CD8-positive, alpha-beta memory T cell (primary cell): Measurements from ENCODE around the gene STK11. TPM values are rescaled to one million over a fixed set of nuclear protein-coding genes. Genes with fewer than 3 reads are reported as not detected.
"Not testable (repeated sequence)": the region's sequence is repeated elsewhere in the genome, so short reads cannot be mapped to it uniquely, and the experiment has no call there.

Experiments used
- CTCF ChIA-PET: fragments of 350-600 bp; sonication (Branson Sonifier 250); formaldehyde crosslinking; loops from one replicate; lab custom pipeline; 2021; ENCODE audit warnings: antibody characterized with exemption; lab: Charles Lee
- POLR2A ChIA-PET: fragments of 350-600 bp; sonication (Branson Sonifier 250); formaldehyde crosslinking; loops from one replicate; lab custom pipeline; 2021; ENCODE audit warnings: antibody characterized with exemption; lab: Charles Lee
- DNase-seq, 5 donors: peaks; one replicate each; pipeline versions ENCODE4 v3.0.0 to v3.0.0-alpha.2; 2020 to 2022; ENCODE audit warnings: mixed read lengths in 1 of 5
- H3K27ac ChIP-seq: one replicate; pipeline ENCODE4 v1.7.0; 2013; ENCODE audit warnings: low read depth, mild to moderate bottlenecking, low read length, moderate library complexity
- H3K27me3 ChIP-seq: 2 replicates; pipeline ENCODE4 v1.7.0; 2013; ENCODE audit warnings: low read length, mild to moderate bottlenecking; ENCODE audit not compliant: insufficient read depth, poor library complexity, severe bottlenecking
- H3K36me3 ChIP-seq: 2 replicates; pipeline ENCODE4 v1.7.0; 2013; ENCODE audit warnings: mild to moderate bottlenecking, low read length, moderate library complexity; ENCODE audit not compliant: insufficient read depth
- H3K4me1 ChIP-seq: 2 replicates; pipeline ENCODE4 v1.7.0; 2013; ENCODE audit warnings: mild to moderate bottlenecking, low read length, moderate library complexity; ENCODE audit not compliant: insufficient read depth
- H3K4me3 ChIP-seq: 2 replicates; pipeline ENCODE4 v1.7.0; 2013; ENCODE audit warnings: mild to moderate bottlenecking, low read length
- H3K9me3 ChIP-seq: 2 replicates; pipeline ENCODE4 v1.7.0; 2013; ENCODE audit warnings: mild to moderate bottlenecking, low read length
- H3K27ac Mint-ChIP-seq, 8 donors: one replicate each; pipeline ENCODE4 v1.8.0; 2020 to 2021; ENCODE audit warnings: mixed read lengths in 8 of 8, mild to moderate bottlenecking in 6 of 8, inconsistent platforms in 3 of 8, moderate library complexity in 3 of 8
- H3K27me3 Mint-ChIP-seq, 2 donors: one replicate each; pipeline ENCODE4 v1.8.0; 2020 to 2021; ENCODE audit warnings: mixed read lengths in 2 of 2, mild to moderate bottlenecking in 1 of 2, moderate library complexity in 1 of 2
- H3K36me3 Mint-ChIP-seq, 3 donors: one replicate each; pipeline ENCODE4 v1.8.0; 2020 to 2021; ENCODE audit warnings: mixed read lengths in 3 of 3, inconsistent platforms in 1 of 3, mild to moderate bottlenecking in 1 of 3
- H3K4me1 Mint-ChIP-seq, 3 donors: one replicate each; pipeline ENCODE4 v1.8.0; 2020 to 2021; ENCODE audit warnings: mixed read lengths in 3 of 3, inconsistent platforms in 1 of 3, mild to moderate bottlenecking in 1 of 3
- H3K4me3 Mint-ChIP-seq, 7 donors: one replicate each; pipeline ENCODE4 v1.8.0; 2020 to 2021; ENCODE audit warnings: mixed read lengths in 7 of 7, mild to moderate bottlenecking in 6 of 7, moderate library complexity in 4 of 7, inconsistent platforms in 2 of 7
- H3K9me3 Mint-ChIP-seq, 5 donors: one replicate each; pipeline ENCODE4 v1.8.0; 2020 to 2022; ENCODE audit warnings: mixed read lengths in 5 of 5, mild to moderate bottlenecking in 3 of 5, moderate library complexity in 2 of 5, inconsistent platforms in 1 of 5
- polyA plus RNA-seq: library from polyadenylated mRNA; unstranded; fragments of 300-500 nt; fragmentation: Illumina TruSeq; gene quantifications from one replicate; pipeline ENCODE4 v1.2.3, GENCODE V29; 2021
- total RNA-seq, 2 experiments: library from RNA; stranded (reverse); gene quantifications; one replicate each; pipeline ENCODE4 v1.2.3, GENCODE V29; 2021

The STK11 gene
- total and polyA plus RNA-seq, 3 experiments from 2014 or later, result 37.0 to 69.7 (median 66.9) TPM

DNA sequence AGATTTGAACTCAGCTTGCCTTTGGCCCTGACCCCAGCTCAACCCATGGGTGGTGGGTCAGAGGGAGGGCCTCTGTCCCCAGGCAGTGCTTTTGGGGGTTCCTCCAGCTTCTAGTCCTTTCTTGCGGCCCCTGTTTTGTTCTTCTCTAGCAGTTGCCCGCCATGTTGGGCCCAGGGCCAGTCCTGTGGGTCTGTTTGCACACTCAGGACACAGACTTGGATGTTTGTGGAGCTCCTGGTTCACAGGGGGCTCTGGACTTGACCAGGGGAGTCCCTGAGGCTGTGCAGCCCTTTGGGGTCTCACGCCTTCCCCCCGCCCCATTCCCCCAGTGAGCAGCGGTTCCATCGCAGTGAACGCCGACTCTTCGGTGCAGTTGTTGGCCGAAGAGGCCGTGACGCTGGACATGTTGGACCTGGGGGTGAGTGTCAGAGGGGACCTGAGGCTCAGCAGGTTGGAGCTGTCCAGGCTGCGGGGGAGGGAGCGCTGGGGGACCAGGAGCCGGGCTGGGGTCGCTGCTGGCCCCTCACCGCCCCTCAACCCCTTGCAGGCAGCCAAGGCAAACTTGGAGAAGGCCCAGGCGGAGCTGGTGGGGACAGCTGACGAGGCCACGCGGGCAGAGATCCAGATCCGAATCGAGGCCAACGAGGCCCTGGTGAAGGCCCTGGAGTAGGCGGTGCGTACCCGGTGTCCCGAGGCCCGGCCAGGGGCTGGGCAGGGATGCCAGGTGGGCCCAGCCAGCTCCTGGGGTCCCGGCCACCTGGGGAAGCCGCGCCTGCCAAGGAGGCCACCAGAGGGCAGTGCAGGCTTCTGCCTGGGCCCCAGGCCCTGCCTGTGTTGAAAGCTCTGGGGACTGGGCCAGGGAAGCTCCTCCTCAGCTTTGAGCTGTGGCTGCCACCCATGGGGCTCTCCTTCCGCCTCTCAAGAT is 38.5 kb downstream of the STK11 start:
- H3K4me1 ChIP-seq, result peaks cover 53% of the 10 kb centered on the region
- no peaks in the 10 kb centered on the region for H3K27me3 ChIP-seq
- H3K27ac Mint-ChIP-seq, result peak overlapping the region; percentile 71 to 98 (median 92)
- peaks cover 11 to 44% (median 14%) of the 10 kb centered on the region in 3 donors for H3K4me1 Mint-ChIP-seq
- H3K36me3 Mint-ChIP-seq, result peaks cover 0 to 7% (median 0%) of the 10 kb centered on the region in 3 donors
- peak overlapping the region; percentile 64 to 85 (median 70) for H3K4me3 Mint-ChIP-seq
- ChIA-PET POLR2A (interaction anchor here (0.5 to 4.4 kb wide), 14 partner anchors 9 to 260 kb away, joined by 3 to 280 read pairs (median 6); partner anchors contain the start of genes CIRBP, FAM174C, PCSK4 and WDR18), CTCF (interaction anchor here (0.6 to 7.5 kb wide), 40 partner anchors 11 to 1027 kb away, joined by 3 to 484 read pairs (median 4); partner anchors contain the start of genes ARHGAP45, CIRBP, FAM174C and RNU6-2)
- H3K27me3 Mint-ChIP-seq, result no peaks in the 10 kb centered on the region
- H3K36me3 ChIP-seq, result no peaks in the 10 kb centered on the region
- no peaks in the 10 kb centered on the region for H3K9me3 Mint-ChIP-seq
- peak; percentile 80 to 92 (median 84) for DNase-seq
- H3K27ac ChIP-seq, result peak overlapping the region; percentile 38
- no peak overlapping the region for H3K4me3 ChIP-seq
- H3K9me3 ChIP-seq, result no peaks in the 10 kb centered on the region

DNA sequence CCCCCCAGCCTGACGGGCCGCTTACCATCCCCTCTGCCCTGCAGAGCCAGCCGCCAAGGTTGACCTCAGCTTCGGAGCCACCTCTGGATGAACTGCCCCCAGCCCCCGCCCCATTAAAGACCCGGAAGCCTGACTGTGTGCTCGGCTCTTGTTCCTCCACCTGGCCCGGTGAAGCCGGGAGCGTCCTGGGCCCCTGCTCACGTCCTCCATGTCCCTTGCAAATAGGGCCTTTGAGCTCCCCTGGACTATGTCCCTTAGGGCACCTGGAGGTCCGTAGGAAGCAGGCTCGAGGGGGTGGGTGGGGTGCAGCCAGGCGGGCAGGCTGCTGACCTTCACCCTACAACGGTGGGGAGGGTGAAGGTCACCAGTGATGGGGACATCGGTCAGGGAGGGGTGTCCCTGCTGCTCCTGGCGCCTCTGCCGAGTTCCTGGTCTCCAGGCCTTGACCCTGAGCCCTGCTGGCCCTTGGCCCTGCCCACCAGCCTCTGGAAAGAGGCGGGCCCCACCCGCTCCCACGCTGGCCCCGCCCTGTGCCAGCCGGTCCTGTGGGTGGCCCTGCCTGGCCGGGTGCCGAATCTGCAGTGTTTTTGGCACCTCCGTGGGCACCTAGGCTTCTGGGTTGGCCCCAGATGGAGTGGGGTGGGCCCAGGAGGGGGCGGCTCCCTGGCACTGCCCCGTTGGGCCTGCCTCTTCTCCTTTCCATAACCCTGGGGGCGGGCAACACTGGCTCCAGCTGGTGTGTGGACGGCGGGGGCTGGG is 39.3 kb downstream of the STK11 start:
- H3K36me3 Mint-ChIP-seq, result peaks cover 0 to 8% (median 0%) of the 10 kb centered on the region in 3 donors
- Histone ChIP-seq H3K27me3 (no peaks in the 10 kb centered on the region), H3K4me3 (no peak overlapping the region), H3K27ac (peak overlapping the region; percentile 38), H3K36me3 (no peaks in the 10 kb centered on the region), H3K4me1 (peaks cover 51% of the 10 kb centered on the region), H3K9me3 (no peaks in the 10 kb centered on the region)
- ChIA-PET POLR2A (interaction anchor here (0.5 to 4.4 kb wide), 13 partner anchors 8 to 261 kb away, joined by 3 to 280 read pairs (median 5); partner anchors contain the start of genes CIRBP, FAM174C, PCSK4 and WDR18), CTCF (interaction anchor here (0.6 to 7.5 kb wide), 35 partner anchors 10 to 382 kb away, joined by 3 to 484 read pairs (median 5); partner anchors contain the start of genes ARHGAP45, CIRBP, FAM174C and RNU6-2)
- peaks cover 0 to 2% of the 10 kb centered on the region in 2 donors for H3K27me3 Mint-ChIP-seq
- H3K27ac Mint-ChIP-seq, result peak overlapping the region; percentile 71 to 98 (median 92)
- DNase-seq, result peak in 1 of 5 donors; percentile 67
- peaks cover 11 to 36% (median 14%) of the 10 kb centered on the region in 3 donors for H3K4me1 Mint-ChIP-seq
- H3K4me3 Mint-ChIP-seq, result peak overlapping the region; percentile 64 to 85 (median 70)
- H3K9me3 Mint-ChIP-seq, result no peaks in the 10 kb centered on the region

DNA sequence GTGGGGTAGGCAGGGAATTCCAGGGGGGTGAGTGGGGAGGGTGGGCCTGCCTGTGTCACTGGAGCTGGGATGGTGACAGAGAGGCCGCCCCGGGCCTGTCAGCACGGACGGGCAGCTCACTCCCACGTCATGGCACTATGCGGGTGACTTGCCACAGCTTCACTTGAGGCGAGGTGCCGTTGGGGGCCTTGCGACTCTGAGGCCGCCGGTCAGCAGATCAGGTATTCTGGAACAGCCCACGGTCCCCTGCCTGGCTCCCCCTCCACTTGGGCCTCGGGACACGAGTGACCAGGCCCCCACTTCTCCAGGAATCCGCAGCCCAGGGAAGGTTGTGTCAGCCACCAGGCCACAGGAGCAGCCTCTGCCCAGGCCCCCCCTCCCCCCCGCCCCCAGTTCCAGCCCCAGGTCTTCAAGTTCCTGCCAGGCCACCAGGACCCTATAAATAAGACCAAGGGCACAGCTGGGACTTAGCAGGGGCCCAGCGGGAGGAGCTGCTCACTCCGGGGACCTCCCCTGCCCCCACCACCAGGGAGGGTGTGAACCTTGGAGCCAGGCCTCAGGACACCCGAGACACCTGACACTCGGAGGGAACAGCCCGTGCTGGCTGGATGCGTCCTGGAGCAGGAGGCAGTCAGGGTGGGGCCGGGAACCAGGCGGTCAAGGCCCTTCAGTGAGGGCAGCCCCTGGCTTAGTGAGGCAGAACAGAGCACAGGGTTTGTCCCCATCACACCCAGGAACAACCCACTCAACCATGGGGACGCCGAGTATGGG is 40.1 kb downstream of the STK11 start:
- H3K27me3 Mint-ChIP-seq, result peaks cover 0 to 2% of the 10 kb centered on the region in 2 donors
- peak overlapping the region in 1 of 7 donors; percentile 73 for H3K4me3 Mint-ChIP-seq
- no peaks in the 10 kb centered on the region for H3K9me3 Mint-ChIP-seq
- Histone ChIP-seq H3K9me3 (no peaks in the 10 kb centered on the region), H3K4me3 (no peak overlapping the region), H3K36me3 (no peaks in the 10 kb centered on the region), H3K4me1 (peaks cover 46% of the 10 kb centered on the region), H3K27me3 (no peaks in the 10 kb centered on the region), H3K27ac (no peak overlapping the region)
- CTCF ChIA-PET, result interaction anchor here (1.2 to 7.5 kb wide), 5 partner anchors 13 to 219 kb away, joined by 3 to 484 read pairs (median 15); partner anchors contain the start of gene CIRBP
- POLR2A ChIA-PET, result interaction anchor here (0.5 to 4.4 kb wide), 7 partner anchors 18 to 262 kb away, joined by 3 to 280 read pairs (median 5); partner anchors contain the start of genes CIRBP, FAM174C and WDR18
- DNase-seq, result peak in 1 of 5 donors; percentile 57
- peak overlapping the region in 4 of 8 donors; percentile 19 to 87 (median 24) for H3K27ac Mint-ChIP-seq
- H3K36me3 Mint-ChIP-seq, result peaks cover 0 to 8% (median 0%) of the 10 kb centered on the region in 3 donors
- H3K4me1 Mint-ChIP-seq, result peaks cover 11 to 35% (median 13%) of the 10 kb centered on the region in 3 donors

DNA sequence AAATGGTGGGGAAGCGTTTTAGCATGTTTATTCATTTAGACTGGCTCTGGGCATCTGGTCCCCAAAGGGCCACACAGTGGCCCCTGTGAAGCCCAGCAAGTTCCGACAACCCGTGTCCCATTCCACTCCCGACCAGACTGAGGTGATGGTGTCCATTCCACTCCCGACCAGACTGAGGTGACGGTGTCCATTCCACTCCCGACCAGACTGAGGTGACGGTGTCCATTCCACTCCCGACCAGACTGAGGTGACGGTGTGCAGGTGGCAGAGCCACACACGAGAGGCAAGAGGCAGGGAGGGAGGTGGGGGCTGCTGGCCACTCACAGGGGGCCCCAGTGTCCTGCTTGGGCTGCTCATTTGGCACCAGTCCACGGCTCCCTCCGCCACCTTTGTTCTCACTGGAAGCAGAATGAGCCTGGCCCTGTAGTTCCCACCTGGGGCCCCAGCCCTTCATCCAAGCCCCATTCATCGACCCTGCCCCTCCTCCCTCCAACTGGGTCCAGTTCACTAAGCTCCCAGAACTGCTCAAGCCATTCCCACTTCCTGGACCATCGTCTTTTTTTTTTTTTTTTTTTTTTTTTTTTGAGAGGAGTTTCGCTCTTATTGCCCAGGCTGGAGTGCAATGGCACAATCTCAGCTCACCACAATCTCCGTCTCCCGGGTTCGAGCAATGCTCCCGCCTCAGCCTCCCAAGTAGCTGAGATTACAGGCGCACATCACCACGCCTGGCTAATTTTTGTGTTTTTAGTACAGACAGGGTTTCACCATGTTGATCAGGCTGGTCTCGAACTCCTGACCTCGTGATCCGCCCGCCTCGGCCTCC is 40.9 kb downstream of the STK11 start:
- H3K27me3 Mint-ChIP-seq, H3K9me3 Mint-ChIP-seq, H3K4me3 ChIP-seq, H3K27ac ChIP-seq, H3K9me3 ChIP-seq, H3K27me3 ChIP-seq, H3K36me3 ChIP-seq: not testable (repeated sequence)
- H3K4me1 ChIP-seq, result peaks cover 38% of the 10 kb centered on the region
- ChIA-PET POLR2A (interaction anchor here (0.6 to 4.4 kb wide), 5 partner anchors 12 to 548 kb away, joined by 4 to 280 read pairs (median 6); partner anchors contain the start of genes CIRBP and FAM174C), CTCF (interaction anchor here (1.1 to 7.5 kb wide), 2 partner anchors 13 to 19 kb away, joined by 5 to 484 read pairs; partner anchors contain the start of gene CIRBP)
- H3K36me3 Mint-ChIP-seq, result peaks cover 0 to 11% (median 0%) of the 10 kb centered on the region in 3 donors
- H3K27ac Mint-ChIP-seq, result peak overlapping the region in 5 of 8 donors; percentile 19 to 87 (median 61)
- peak overlapping the region in 3 of 7 donors; percentile 26 to 78 (median 73) for H3K4me3 Mint-ChIP-seq
- peaks cover 7 to 29% (median 8%) of the 10 kb centered on the region in 3 donors for H3K4me1 Mint-ChIP-seq
- peak in 1 of 5 donors; percentile 57 for DNase-seq

DNA sequence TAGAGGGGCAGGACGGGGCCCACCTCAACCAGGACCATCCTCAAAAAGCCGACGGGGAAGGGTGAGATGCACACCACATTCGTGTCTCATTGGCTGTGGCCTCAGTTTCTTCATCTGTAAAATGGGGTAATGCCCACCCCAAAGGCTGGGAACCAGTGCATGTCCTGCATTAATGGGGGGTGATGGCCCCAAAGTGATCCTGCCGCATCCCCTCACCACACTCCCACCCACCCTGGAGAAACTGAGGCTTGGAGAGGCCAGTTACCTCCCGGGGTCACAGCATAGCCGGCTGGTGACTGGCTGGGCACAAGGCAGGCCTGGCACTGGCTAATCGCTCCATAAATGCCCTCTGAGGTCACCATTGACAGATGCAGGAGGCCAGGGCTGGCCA is 42.2 kb downstream of the STK11 start:
- peak overlapping the region in 6 of 7 donors; percentile 46 to 91 (median 54) for H3K4me3 Mint-ChIP-seq
- peaks cover 0 to 16% (median 0%) of the 10 kb centered on the region in 3 donors for H3K36me3 Mint-ChIP-seq
- no peak for DNase-seq
- H3K4me3 ChIP-seq, result no peak overlapping the region
- H3K27me3 ChIP-seq, result no peaks in the 10 kb centered on the region
- H3K27ac ChIP-seq, result peak overlapping the region; percentile 84
- H3K4me1 Mint-ChIP-seq, result peaks cover 4 to 21% (median 6%) of the 10 kb centered on the region in 3 donors
- peak overlapping the region in 7 of 8 donors; percentile 29 to 87 (median 54) for H3K27ac Mint-ChIP-seq
- ChIA-PET POLR2A (interaction anchor here (0.6 kb wide), 1 partner anchor 19 kb away, joined by 3 read pairs; no protein-coding TSS in a partner anchor), CTCF (interaction anchor here (7.5 kb wide), 1 partner anchor 17 kb away, joined by 484 read pairs; the partner anchor contains the start of gene CIRBP)
- peaks cover 0 to 6% of the 10 kb centered on the region in 2 donors for H3K27me3 Mint-ChIP-seq
- no peaks in the 10 kb centered on the region for H3K9me3 Mint-ChIP-seq
- peaks cover 32% of the 10 kb centered on the region for H3K4me1 ChIP-seq
- no peaks in the 10 kb centered on the region for H3K9me3 ChIP-seq
- H3K36me3 ChIP-seq, result no peaks in the 10 kb centered on the region

DNA sequence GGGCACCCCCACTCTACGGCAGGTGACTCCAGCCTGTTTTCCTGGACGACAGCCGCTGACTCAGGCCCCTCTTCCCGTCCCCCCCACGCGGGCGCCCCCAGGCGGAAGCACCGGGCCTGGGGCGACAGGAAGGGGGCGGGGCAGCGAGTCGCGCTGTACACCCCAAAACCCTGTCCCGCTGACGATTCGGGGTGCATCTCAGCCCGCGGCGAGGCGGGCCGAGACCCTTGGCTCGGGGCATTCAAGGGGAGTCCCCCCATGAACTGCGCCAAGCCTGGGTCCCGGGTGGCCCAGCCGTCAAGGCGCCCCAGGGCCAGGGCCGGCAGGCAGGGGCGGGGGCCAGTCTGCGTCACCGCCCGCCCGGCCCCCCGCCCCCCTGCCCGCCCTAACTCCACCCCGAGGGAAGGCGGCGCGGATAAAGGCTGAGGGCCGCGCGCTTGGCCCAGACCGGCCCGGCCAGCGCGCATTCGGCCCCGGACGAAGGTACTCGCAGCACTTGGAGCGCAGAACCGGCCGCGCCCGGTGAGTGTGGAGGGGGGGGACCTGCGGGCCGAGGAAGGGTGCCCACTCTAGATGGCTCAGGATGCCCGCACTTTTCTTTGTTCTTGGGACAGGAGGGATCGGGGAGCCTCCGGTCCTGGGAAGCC is 42.7 kb downstream of the STK11 start, which contains the start of gene MIDN:
Gene MIDN, plus strand, starts transcription at position 445 of the 647 bp plus-strand sequence. CDS start 1,714 bp downstream, outside the sequence.
- H3K4me1 Mint-ChIP-seq, result peaks cover 4 to 17% (median 6%) of the 10 kb centered on the region in 3 donors
- peaks cover 0 to 17% (median 0%) of the 10 kb centered on the region in 3 donors for H3K36me3 Mint-ChIP-seq
- POLR2A ChIA-PET, result interaction anchor here (0.6 to 2.2 kb wide), 5 partner anchors 13 to 170 kb away, joined by 3 to 22 read pairs (median 3); partner anchors contain the start of gene CIRBP
- no peaks in the 10 kb centered on the region for H3K9me3 Mint-ChIP-seq
- Histone ChIP-seq H3K27me3 (no peaks in the 10 kb centered on the region), H3K36me3 (no peaks in the 10 kb centered on the region), H3K27ac (peak within 1 kb of the TSS; percentile 84), H3K4me3 (peak within 1 kb of the TSS; percentile 65), H3K4me1 (peaks cover 32% of the 10 kb centered on the region), H3K9me3 (no peaks in the 10 kb centered on the region)
- CTCF ChIA-PET, result interaction anchor here (1.0 kb wide), 2 partner anchors 18 to 21 kb away, joined by 4 to 8 read pairs; partner anchors contain the start of gene CIRBP
- peak within 1 kb of the TSS; percentile 72 to 100 (median 73) for H3K4me3 Mint-ChIP-seq
- peaks cover 0 to 6% of the 10 kb centered on the region in 2 donors for H3K27me3 Mint-ChIP-seq
- peak; percentile 66 to 86 (median 77) for DNase-seq
- H3K27ac Mint-ChIP-seq, result peak within 1 kb of the TSS; percentile 54 to 100 (median 79)
